Omental fat pad (tissue), 4 donors: ENCODE measurements around the gene ZNF142. TPM values are rescaled to one million over a fixed set of nuclear protein-coding genes. Genes with fewer than 3 reads are reported as not detected.
A peak's percentile ranks its signal among the peaks of the same experiment; 100 is the strongest.
"Not testable (repeated sequence)": the region's sequence is repeated elsewhere in the genome, so short reads cannot be mapped to it uniquely, and the experiment has no call there.

Experiments
- ATAC-seq: fragments of 150-250 bp; one replicate; pipeline ENCODE4 v1.9.1; 2016; ENCODE audit warnings: mild to moderate bottlenecking, moderate library complexity; ENCODE audit not compliant: low FRiP score
- DNase-seq: peaks from one replicate; pipeline ENCODE4 v3.0.0-alpha.2; 2019; ENCODE audit warnings: low spot score
- CTCF ChIP-seq, 3 donors: fragments of 450-650 bp; IDR thresholded peaks; one replicate each; pipeline ENCODE4 v1.5.1; 2016 to 2017; ENCODE audit warnings: antibody characterized with exemption in 3 of 3, mild to moderate bottlenecking in 3 of 3, moderate library complexity in 2 of 3
- total RNA-seq, 4 donors: library from RNA; depleted of rRNA; stranded (reverse); fragments of >200 nt; gene quantifications; one replicate each; pipeline ENCODE4 v1.1.0, GENCODE V29; 2016

ZNF142 gene
- total RNA-seq, 4 donors from 2014 or later = 10.0 to 26.0 (median 18.1) TPM

- TF ChIP-seq CTCF (IDR thresholded peaks at IDR 0.05) = no peak
- no peak for ATAC-seq
- DNase-seq = no peak
These were observed 31.8 kb upstream of the ZNF142 start for GRCh38 chr2:218691234-218691633.

- DNase-seq = not testable (repeated sequence)
- peak; percentile 80 for ATAC-seq
These were observed 28.1 kb upstream of the ZNF142 start for GRCh38 chr2:218687400-218688060.

GRCh38 chr2:218680061-218680460 lies 20.6 kb upstream of the ZNF142 start:
- TF ChIP-seq CTCF (IDR thresholded peaks at IDR 0.05) = no peak
- ATAC-seq (no peak), DNase-seq (no peak)

GRCh38 chr2:218679119-218679518 lies 19.7 kb upstream of the ZNF142 start:
- ATAC-seq = no peak
- DNase-seq = no peak
- no peak for TF ChIP-seq CTCF (IDR thresholded peaks at IDR 0.05)

GRCh38 chr2:218671654-218672566 lies 12.5 kb upstream of the ZNF142 start, which contains the start of the genes RNF25 and STK36:
TSS of gene RNF25 (minus strand) at chr2:218672002. CDS start at chr2:218671970, 32 bp downstream.
TSS of gene STK36 (plus strand) at chr2:218672086. CDS start at chr2:218672830, 744 bp downstream.
- no peak for TF ChIP-seq CTCF (IDR thresholded peaks at IDR 0.05)

GRCh38 chr2:218671097-218671653 lies 11.8 kb upstream of the ZNF142 start:
- DNase-seq (no peak), ATAC-seq (no peak)
- TF ChIP-seq CTCF (IDR thresholded peaks at IDR 0.05) = no peak

More at GRCh38 chr2:218671654-218672566, 12.5 kb upstream of the ZNF142 start, which contains the start of the genes RNF25 and STK36:
- peak; percentile 52 for DNase-seq
- peak; percentile 96 for ATAC-seq

- no peak for TF ChIP-seq CTCF (IDR thresholded peaks at IDR 0.05)
- no peak for DNase-seq
- ATAC-seq = no peak
These were observed 5.2 kb upstream of the ZNF142 start for GRCh38 chr2:218664653-218665052.
